ENCODE results near the gene LRCH3.

DNA sequence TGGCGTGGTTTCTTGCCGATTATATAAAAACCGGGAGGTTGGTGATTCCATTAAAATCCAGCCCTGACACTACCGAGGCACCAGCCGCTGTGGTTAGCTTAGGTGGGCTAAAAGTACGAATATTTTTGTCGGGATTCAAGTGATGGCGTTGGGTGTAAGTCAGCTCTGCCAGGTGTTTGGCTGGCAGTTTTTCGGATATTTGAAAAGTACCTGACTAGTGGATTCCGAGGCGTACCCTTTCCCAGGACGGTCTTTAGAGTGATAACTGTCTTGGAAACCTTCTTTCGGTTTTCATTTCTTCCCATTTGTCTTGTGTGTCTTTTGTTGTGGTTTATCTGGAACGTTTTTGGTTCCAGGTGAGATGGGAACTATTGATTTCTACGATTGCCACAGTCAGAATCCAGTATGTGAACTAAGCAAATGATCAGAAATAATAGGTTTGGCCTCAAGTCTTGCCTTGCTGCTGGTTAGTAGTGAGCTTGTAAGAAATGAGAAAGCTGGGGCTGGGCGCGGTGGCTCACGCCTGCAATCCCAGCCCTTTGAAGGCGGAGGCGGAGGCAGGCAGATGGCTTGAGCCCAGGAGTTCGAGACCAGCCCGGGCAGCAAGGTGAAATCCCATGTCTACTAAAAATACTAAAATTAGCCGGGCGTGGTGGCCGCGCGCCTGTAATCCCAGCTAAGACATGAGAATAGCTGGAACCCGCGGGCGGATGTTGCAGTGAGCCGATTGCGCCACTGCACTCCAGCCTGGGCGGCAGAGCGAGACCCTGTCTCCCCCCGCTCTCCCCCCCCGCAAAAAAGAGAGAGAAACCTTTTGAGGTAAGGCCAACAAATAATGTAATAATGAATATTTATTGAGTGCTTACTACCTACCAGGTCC lies 40.0 kb upstream of the LRCH3 start:
- peak in 1 of 4 donors; percentile 23 for TF ChIP-seq POLR2A (IDR thresholded peaks at IDR 0.05)
- TF ChIP-seq, protein P1, sequence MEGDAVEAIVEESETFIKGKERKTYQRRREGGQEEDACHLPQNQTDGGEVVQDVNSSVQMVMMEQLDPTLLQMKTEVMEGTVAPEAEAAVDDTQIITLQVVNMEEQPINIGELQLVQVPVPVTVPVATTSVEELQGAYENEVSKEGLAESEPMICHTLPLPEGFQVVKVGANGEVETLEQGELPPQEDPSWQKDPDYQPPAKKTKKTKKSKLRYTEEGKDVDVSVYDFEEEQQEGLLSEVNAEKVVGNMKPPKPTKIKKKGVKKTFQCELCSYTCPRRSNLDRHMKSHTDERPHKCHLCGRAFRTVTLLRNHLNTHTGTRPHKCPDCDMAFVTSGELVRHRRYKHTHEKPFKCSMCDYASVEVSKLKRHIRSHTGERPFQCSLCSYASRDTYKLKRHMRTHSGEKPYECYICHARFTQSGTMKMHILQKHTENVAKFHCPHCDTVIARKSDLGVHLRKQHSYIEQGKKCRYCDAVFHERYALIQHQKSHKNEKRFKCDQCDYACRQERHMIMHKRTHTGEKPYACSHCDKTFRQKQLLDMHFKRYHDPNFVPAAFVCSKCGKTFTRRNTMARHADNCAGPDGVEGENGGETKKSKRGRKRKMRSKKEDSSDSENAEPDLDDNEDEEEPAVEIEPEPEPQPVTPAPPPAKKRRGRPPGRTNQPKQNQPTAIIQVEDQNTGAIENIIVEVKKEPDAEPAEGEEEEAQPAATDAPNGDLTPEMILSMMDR (IDR thresholded peaks at IDR 0.05), result peak in 1 of 6 experiments; percentile 9
